Ecto neural progenitor cell (in vitro differentiated cells): ENCODE results near the gene PIK3R5.

Experiments used
- DNase-seq: peaks from one replicate; pipeline ENCODE4 v3.0.0-alpha.2; 2018; ENCODE audit warnings: low spot score

Gene PIK3R5

GRCh38 chr17:8953156-8953885 is 12.2 kb downstream of the PIK3R5 start:
- DNase-seq: no peak

GRCh38 chr17:8952191-8952590 is 13.3 kb downstream of the PIK3R5 start:
- no peak for DNase-seq

GRCh38 chr17:8951206-8951605 is 14.3 kb downstream of the PIK3R5 start:
- no peak for DNase-seq

GRCh38 chr17:8949061-8949661 is 16.3 kb downstream of the PIK3R5 start:
- no peak for DNase-seq

GRCh38 chr17:8948462-8948861 is 17.0 kb downstream of the PIK3R5 start:
- no peak for DNase-seq

GRCh38 chr17:8947201-8947600 is 18.3 kb downstream of the PIK3R5 start:
- DNase-seq: no peak

GRCh38 chr17:8946476-8946875 is 19.0 kb downstream of the PIK3R5 start:
- no peak for DNase-seq

- DNase-seq: no peak
These were observed 19.4 kb downstream of the PIK3R5 start for GRCh38 chr17:8946071-8946470.

GRCh38 chr17:8944748-8945147 is 20.8 kb downstream of the PIK3R5 start:
- no peak for DNase-seq

- DNase-seq: no peak
These were observed 21.4 kb downstream of the PIK3R5 start for GRCh38 chr17:8944083-8944482.

GRCh38 chr17:8941980-8942622 is 23.4 kb downstream of the PIK3R5 start:
- no peak for DNase-seq

GRCh38 chr17:8941520-8941919 is 24.0 kb downstream of the PIK3R5 start:
- DNase-seq: no peak

- no peak for DNase-seq
These were observed 24.5 kb downstream of the PIK3R5 start for GRCh38 chr17:8940866-8941471.

GRCh38 chr17:8939496-8940334 is 25.8 kb downstream of the PIK3R5 start:
- DNase-seq: no peak

GRCh38 chr17:8938933-8939332 is 26.6 kb downstream of the PIK3R5 start:
- no peak for DNase-seq

GRCh38 chr17:8935191-8935590 is 30.3 kb downstream of the PIK3R5 start:
- DNase-seq: no peak

- DNase-seq: no peak
These were observed 31.2 kb downstream of the PIK3R5 start for GRCh38 chr17:8934346-8934745.

GRCh38 chr17:8930649-8931048 is 34.9 kb downstream of the PIK3R5 start:
- DNase-seq: no peak

GRCh38 chr17:8928347-8928746 is 37.2 kb downstream of the PIK3R5 start:
- no peak for DNase-seq

- DNase-seq: no peak
These were observed 38.1 kb downstream of the PIK3R5 start for GRCh38 chr17:8927395-8927794.

- DNase-seq: no peak
These were observed 39.7 kb downstream of the PIK3R5 start for GRCh38 chr17:8925808-8926207.

- DNase-seq: no peak
These were observed 40.4 kb downstream of the PIK3R5 start for GRCh38 chr17:8925141-8925540.
